HG02943 (cell line): ENCODE measurements around the gene LRIT2.

Experiments used
- ATAC-seq: cut with Tn5 transposase; IDR thresholded peaks from one replicate; pipeline ENCODE4 v1.9.1; 2021; ENCODE audit warnings: mild to moderate bottlenecking, low read depth, moderate library complexity; ENCODE audit not compliant: unreplicated experiment

LRIT2 gene

GRCh38 chr10:84244651-84245270 lies 19.4 kb upstream of the LRIT2 start, which contains the start of gene RGR:
RGR (plus strand) TSS chr10:84245053; CDS start chr10:84245091, 38 bp downstream.
- no peak for ATAC-seq

- ATAC-seq = no peak
Measured at GRCh38 chr10:84243759-84244158, 18.4 kb upstream of the LRIT2 start.

DNA sequence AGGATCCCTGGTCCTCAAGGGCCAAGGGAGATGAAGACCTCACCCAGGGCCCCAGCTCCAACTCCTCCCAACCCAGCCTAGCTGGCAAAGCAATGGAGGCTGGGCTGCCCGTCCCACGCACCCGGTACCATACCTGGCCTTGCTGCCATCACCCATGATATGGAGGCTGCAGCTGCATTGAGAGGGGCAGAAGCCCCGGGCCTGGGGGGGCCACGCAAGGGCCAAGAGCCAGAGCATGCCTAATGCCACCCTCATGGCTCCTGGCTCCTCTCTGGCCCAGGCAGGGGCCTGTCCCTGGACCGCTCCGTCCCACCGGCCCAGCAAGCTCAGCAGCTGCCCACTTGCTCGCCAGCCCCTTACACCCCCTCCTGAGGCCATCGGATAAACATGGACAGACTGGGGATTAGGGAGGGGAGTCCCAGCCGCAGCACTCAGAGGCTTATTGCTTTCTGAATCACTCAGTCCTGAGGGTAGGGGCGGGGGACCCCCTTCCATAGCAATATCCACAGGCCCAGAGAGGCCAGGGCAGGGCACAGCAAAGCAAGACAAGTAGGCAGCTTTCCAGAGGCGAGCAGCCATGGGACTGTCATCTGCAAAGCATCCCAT lies 15.9 kb upstream of the LRIT2 start, which contains the start of gene LRIT1:
Gene LRIT1 (minus strand): TSS at position 362 of the 606 bp plus-strand sequence. CDS start 107 bp downstream, at position 255.
- ATAC-seq = no peak

GRCh38 chr10:84238909-84239308 lies 13.6 kb upstream of the LRIT2 start:
- no peak for ATAC-seq

DNA sequence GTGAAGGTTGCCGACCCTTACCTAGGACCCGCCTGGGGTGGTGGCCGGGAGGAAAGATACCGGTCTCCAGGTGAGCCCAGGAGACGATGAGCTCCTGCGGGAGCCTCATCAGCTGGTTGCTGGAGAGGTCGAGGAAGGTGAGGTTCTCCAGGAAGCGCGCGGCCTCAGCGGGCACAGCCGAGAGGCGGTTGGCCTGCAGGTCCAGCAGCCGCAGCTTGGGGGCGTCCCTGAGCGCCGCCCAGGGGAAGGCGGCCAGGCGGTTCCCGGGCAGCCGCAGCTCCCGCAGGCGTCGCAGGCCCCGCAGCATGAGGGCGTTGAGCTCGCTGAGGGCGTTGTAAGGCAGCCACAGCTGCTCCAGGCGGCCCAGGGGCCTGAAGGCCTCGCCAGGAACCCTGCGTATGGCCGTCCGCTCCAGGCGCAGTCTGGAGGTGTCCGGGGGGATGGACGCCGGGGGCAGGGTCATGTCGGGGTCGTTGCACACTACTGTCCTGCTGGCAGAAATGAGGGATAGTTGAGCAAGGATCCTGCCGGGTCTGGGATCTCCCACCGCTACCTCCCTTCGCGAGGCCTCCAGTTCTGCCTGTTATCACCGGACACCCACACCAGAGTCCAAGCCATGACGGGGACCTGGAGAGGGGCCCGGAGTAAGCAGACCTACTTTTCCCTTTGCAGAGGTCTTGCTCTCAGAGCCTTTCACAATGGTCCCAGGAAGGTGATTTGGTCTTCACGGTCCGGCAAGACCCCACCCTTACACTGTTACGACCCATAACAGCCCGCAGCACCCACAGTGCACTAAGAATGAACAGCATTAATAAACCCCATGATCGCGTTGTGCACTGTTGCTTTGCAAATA lies 12.1 kb upstream of the LRIT2 start:
- no peak for ATAC-seq

- no peak for ATAC-seq
Measured at GRCh38 chr10:84236807-84237198, 11.5 kb upstream of the LRIT2 start.

DNA sequence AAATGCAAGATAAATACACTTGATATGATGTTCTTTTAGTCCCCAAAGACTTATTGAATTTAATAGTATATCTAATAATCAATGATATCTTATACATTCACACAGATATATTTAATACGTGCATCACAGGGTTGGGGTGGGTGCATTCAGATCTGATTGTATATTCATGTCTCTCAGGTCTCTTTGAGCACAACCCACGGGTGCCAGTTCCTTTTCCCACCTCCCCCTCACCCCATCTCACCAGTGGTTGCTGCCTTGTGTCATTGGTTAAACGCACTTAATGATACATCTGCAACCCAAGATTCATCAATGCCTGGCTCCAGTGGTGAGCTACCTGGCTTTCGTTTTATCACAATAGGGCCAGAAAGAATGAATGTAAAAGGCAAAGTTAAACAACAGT lies 9.8 kb upstream of the LRIT2 start:
- ATAC-seq = no peak

DNA sequence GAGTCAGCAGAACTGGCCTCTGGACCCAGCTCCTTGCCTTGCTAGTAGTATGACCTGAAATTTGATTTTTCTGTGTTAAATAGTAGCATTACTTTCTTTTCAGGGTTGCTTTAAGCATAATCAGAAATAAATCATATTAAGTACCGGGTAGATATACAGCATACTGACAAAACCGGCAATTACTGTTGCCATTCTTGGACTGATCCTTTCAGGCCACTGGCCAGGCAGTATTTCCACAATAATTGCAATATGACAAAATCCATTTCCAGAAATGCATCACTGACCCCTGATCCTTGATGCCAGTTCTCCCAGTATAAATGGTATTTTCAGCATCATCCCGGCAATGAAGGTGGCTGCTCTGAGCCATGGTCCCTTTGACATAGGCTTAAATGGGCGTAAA lies 9.1 kb upstream of the LRIT2 start:
- ATAC-seq = no peak

GRCh38 chr10:84233940-84234339 lies 8.6 kb upstream of the LRIT2 start:
- no peak for ATAC-seq

- ATAC-seq = no peak
Measured at GRCh38 chr10:84232376-84232775, 7.0 kb upstream of the LRIT2 start.

DNA sequence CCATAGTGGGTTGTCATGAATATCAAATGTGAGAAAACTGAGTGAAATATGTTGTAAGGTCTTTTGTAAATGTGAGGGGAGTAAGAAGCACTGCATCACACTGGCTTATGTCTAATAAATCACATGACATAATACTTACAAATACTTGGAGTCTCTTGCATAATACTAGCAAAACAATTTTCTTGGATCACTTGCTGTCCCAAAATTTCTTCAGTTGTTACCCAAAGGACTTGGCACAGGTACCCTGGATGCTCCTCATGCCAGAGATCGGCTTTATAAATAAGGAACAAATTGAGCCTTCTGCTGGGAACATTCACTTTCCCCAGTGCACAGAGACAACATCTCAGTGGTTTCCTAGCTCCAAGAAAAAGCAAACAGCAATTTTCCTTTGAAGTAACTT lies 5.0 kb upstream of the LRIT2 start:
- ATAC-seq = no peak

DNA sequence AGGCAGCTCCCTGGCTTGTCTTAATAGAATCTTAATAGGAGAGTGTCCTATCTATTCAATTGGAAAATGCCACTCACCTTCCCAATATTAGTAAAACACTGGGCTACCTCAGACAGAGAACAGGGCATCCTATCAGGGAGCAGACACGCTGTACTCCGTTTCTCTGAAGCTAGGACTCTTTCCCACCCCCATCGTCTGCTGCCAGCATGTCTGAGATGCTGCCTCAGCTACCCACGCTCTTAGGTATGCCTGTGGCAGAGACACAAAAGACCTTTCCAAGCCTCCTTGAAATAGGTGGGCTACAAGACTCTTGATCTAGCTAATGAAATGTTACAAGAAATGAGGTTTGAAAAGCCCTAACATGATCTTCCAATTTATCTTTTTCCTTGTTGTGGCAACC lies 2.5 kb upstream of the LRIT2 start:
- ATAC-seq = no peak

DNA sequence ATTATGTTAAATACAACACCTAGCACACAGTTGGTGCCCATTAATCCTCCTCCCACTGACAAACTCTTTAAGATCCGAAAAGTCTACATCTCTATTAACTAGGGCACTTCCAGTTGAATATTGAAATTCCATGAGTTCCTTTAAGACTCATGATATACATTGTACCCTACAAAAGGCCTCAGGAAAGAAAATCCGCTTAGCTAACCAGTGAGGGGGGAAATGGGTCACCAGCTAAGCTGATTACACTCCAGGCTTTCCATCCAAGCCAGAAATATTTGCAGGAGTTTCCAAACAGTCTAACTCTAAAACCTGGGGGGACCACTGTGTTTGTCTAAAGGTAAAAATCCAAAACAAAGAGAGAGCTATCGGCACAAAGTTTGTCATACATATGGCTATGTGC lies 1.3 kb upstream of the LRIT2 start:
- no peak for ATAC-seq

DNA sequence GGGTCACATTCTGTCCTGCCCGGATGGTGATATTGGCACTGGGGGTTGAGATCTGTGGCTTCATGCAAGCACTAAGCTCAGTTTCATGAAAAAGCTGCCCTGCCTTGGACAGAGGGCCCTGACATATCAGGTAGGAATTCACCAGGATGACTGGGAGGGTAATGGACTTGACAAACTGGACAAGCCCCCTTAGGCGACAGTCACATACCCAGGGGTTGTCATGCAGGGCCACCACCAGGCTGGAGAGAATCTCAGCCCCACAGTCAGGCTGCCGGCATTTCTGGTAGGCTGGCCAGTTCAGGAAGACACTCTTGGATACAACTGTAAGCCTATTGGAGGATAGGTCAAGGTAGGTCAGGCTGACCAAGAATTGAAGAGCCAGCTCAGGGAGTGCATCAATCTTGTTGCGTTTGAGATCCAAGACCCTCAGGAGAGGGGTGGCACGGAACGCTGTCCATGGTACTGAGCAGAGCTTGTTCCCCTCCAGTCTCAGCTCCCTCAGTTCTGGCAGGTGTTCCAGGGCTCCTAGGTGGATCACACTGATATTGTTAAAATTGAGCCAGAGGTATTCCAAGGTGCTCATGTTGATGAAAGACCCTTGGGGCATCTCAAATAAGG lies 824 bp downstream of the LRIT2 start:
- no peak for ATAC-seq

- no peak for ATAC-seq
Measured at GRCh38 chr10:84221916-84222315, 3.4 kb downstream of the LRIT2 start.

GRCh38 chr10:84217746-84218145 lies 7.6 kb downstream of the LRIT2 start:
- ATAC-seq = no peak

GRCh38 chr10:84216834-84217233 lies 8.5 kb downstream of the LRIT2 start:
- no peak for ATAC-seq

- peak; percentile 70 for ATAC-seq
Measured at GRCh38 chr10:84214612-84215235, 10.6 kb downstream of the LRIT2 start.

GRCh38 chr10:84214046-84214572 lies 11.2 kb downstream of the LRIT2 start:
- no peak for ATAC-seq

DNA sequence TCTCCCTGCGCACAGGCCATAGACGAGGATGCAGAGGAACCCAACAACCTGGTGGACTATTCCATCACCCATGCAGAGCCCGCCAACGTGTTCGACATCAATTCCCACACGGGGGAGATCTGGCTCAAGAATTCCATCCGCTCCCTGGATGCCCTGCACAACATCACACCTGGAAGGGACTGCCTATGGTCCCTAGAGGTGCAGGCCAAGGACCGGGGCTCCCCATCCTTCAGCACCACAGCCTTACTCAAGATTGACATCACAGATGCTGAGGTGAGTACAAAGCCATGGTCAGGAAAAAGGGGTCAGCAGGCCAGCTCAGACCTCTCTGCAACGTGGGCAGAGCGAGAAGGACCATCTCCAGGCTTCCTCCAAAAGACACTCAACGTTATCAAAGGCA lies 12.3 kb downstream of the LRIT2 start:
- no peak for ATAC-seq
